Peyer's patch (tissue), 4 donors: ENCODE measurements around the gene CACNA2D4.

Experiments
- CTCF ChIP-seq, 6 experiments: fragments of 450-650 bp in 4 of 6; fragments of 200-600 bp in 2 of 6; sonication (generic) in 1 of 6; IDR thresholded peaks; one replicate each; pipeline ENCODE4 v1.5.1; 2017 to 2019; ENCODE audit warnings: antibody characterized with exemption in 6 of 6, mild to moderate bottlenecking in 3 of 6, moderate library complexity in 1 of 6
- POLR2A ChIP-seq, 2 donors: fragments of 450-650 bp; IDR thresholded peaks; one replicate each; pipeline ENCODE4 v1.5.1; 2017; ENCODE audit warnings: antibody characterized with exemption in 2 of 2, mild to moderate bottlenecking in 2 of 2, moderate library complexity in 2 of 2

- no peak for TF ChIP-seq POLR2A (IDR thresholded peaks at IDR 0.05)
- TF ChIP-seq CTCF (IDR thresholded peaks at IDR 0.05): no peak
These were observed 4.9 kb downstream of the CACNA2D4 start for GRCh38 chr12:1913377-1914113.
